Measurements from ENCODE around the gene RRP1B. TPM values are rescaled to one million over a fixed set of nuclear protein-coding genes. Genes with fewer than 3 reads are reported as not detected.

RRP1B gene
- polyA plus RNA-seq, 1 donor from 2014 or later: 20.3 TPM

DNA sequence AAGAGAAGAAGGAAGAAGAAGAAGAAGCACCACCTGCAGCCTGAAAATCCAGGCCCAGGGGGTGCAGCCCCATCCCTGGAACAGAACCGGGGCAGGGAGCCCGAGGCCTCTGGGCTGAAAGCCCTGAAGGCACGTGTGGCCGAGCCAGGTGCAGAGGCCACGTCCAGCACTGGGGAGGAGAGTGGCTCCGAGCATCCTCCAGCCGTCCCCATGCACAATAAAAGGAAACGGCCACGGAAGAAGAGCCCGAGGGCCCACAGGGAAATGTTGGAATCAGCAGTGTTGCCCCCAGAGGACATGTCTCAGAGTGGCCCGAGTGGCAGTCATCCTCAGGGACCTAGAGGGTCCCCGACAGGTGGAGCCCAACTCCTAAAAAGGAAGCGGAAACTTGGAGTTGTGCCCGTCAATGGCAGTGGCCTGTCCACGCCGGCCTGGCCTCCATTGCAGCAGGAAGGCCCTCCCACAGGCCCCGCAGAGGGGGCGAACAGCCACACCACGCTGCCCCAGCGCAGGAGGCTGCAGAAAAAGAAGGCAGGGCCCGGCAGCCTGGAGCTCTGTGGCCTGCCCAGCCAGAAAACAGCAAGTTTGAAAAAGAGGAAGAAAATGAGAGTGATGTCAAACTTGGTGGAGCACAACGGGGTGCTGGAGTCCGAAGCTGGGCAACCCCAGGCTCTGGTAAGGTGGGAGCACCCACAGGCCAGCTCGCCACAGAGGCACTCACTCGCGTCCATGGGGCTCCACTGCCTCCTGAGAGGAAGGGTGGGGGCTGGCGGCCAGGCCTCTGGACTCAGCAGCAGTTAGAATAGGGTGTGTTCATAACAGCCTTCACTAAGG lies 28.4 kb downstream of the RRP1B start:
- H3K27me3 ChIP-seq (ENCODE audit: insufficient read depth, low read depth, low read length): no peaks in the 10 kb centered on the region
- no peaks in the 10 kb centered on the region for H3K9me3 ChIP-seq (ENCODE audit: low read length)
- H3K27ac ChIP-seq (ENCODE audit: low read length): no peak overlapping the region
- no peaks in the 10 kb centered on the region for H3K9me2 ChIP-seq (ENCODE audit: insufficient read depth, low read length)
- TF ChIP-seq POLR2AphosphoS5 (IDR thresholded peaks at IDR 0.05) (no peak), EP300 (conservative IDR thresholded peaks at IDR 0.05; ENCODE audit: poor library complexity, severe bottlenecking) (no peak), EZH2 (IDR thresholded peaks at IDR 0.05; ENCODE audit: borderline replicate concordance, insufficient read depth, low read length, poor library complexity, severe bottlenecking) (no peak), REST (IDR thresholded peaks at IDR 0.05; ENCODE audit: borderline replicate concordance) (no peak), RAD21 (conservative IDR thresholded peaks at IDR 0.05) (no peak), SMC3 (conservative IDR thresholded peaks at IDR 0.05; ENCODE audit: poor library complexity) (no peak), MXI1 (conservative IDR thresholded peaks at IDR 0.05; ENCODE audit: poor library complexity, severe bottlenecking) (no peak), TAF1 (IDR thresholded peaks at IDR 0.05; ENCODE audit: low read depth) (no peak)
- TF ChIP-seq, protein P1, sequence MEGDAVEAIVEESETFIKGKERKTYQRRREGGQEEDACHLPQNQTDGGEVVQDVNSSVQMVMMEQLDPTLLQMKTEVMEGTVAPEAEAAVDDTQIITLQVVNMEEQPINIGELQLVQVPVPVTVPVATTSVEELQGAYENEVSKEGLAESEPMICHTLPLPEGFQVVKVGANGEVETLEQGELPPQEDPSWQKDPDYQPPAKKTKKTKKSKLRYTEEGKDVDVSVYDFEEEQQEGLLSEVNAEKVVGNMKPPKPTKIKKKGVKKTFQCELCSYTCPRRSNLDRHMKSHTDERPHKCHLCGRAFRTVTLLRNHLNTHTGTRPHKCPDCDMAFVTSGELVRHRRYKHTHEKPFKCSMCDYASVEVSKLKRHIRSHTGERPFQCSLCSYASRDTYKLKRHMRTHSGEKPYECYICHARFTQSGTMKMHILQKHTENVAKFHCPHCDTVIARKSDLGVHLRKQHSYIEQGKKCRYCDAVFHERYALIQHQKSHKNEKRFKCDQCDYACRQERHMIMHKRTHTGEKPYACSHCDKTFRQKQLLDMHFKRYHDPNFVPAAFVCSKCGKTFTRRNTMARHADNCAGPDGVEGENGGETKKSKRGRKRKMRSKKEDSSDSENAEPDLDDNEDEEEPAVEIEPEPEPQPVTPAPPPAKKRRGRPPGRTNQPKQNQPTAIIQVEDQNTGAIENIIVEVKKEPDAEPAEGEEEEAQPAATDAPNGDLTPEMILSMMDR (IDR thresholded peaks at IDR 0.05; ENCODE audit: poor library complexity, severe bottlenecking): no peak
- H3K79me2 ChIP-seq (replicated peaks; ENCODE audit: insufficient read depth, low read length): no peaks in the 10 kb centered on the region
- H3F3A ChIP-seq (ENCODE audit: insufficient read depth, low read length, poor library complexity, severe bottlenecking): no peaks in the 10 kb centered on the region
- H2AFZ ChIP-seq (ENCODE audit: low read depth, low read length): no peak overlapping the region
- no peaks in the 10 kb centered on the region for H4K20me1 ChIP-seq (ENCODE audit: insufficient read depth)
- no peak overlapping the region for H3K4me2 ChIP-seq (ENCODE audit: low read length)
- H3K36me3 ChIP-seq (ENCODE audit: insufficient read depth, low read length): no peaks in the 10 kb centered on the region
- H3K4me3 ChIP-seq (ENCODE audit: low read length): no peak overlapping the region
- no peak overlapping the region for H3K9ac ChIP-seq (ENCODE audit: low read length)

GRCh38 chr21:43688906-43689305 lies 29.5 kb downstream of the RRP1B start:
- Histone ChIP-seq H3K9me2 (ENCODE audit: insufficient read depth, low read length) (no peaks in the 10 kb centered on the region), H3K4me2 (ENCODE audit: low read length) (no peak overlapping the region), H3K9ac (ENCODE audit: low read length) (no peak overlapping the region), H3K36me3 (ENCODE audit: insufficient read depth, low read length) (no peaks in the 10 kb centered on the region), H4K20me1 (ENCODE audit: insufficient read depth) (no peaks in the 10 kb centered on the region), H3K9me3 (ENCODE audit: low read length) (no peaks in the 10 kb centered on the region), H3K27ac (ENCODE audit: low read length) (no peak overlapping the region), H3K4me3 (ENCODE audit: low read length) (no peak overlapping the region), H3K79me2 (replicated peaks; ENCODE audit: insufficient read depth, low read length) (no peaks in the 10 kb centered on the region), H2AFZ (ENCODE audit: low read depth, low read length) (no peak overlapping the region), H3K27me3 (ENCODE audit: insufficient read depth, low read depth, low read length) (no peaks in the 10 kb centered on the region), H3F3A (ENCODE audit: insufficient read depth, low read length, poor library complexity, severe bottlenecking) (no peaks in the 10 kb centered on the region)
- TF ChIP-seq TAF1 (IDR thresholded peaks at IDR 0.05; ENCODE audit: low read depth) (no peak), SMC3 (conservative IDR thresholded peaks at IDR 0.05; ENCODE audit: poor library complexity) (no peak), MXI1 (conservative IDR thresholded peaks at IDR 0.05; ENCODE audit: poor library complexity, severe bottlenecking) (no peak), POLR2AphosphoS5 (IDR thresholded peaks at IDR 0.05) (no peak), REST (IDR thresholded peaks at IDR 0.05; ENCODE audit: borderline replicate concordance) (no peak), EP300 (conservative IDR thresholded peaks at IDR 0.05; ENCODE audit: poor library complexity, severe bottlenecking) (no peak), EZH2 (IDR thresholded peaks at IDR 0.05; ENCODE audit: borderline replicate concordance, insufficient read depth, low read length, poor library complexity, severe bottlenecking) (no peak), RAD21 (conservative IDR thresholded peaks at IDR 0.05) (no peak)
- TF ChIP-seq, protein P1 (IDR thresholded peaks at IDR 0.05; ENCODE audit: poor library complexity, severe bottlenecking): no peak
